Measurements from ENCODE around the gene LTBP3.
"Not testable (repeated sequence)": the region's sequence is repeated elsewhere in the genome, so short reads cannot be mapped to it uniquely, and the experiment has no call there.

Gene LTBP3

GRCh38 chr11:65564879-65565559 is 6.9 kb upstream of the LTBP3 start:
- H3K9me3 ChIP-seq (replicated peaks; ENCODE audit: low read length); H3K27me3 ChIP-seq (ENCODE audit: control insufficient read depth, insufficient read depth, low read length); H3K36me3 ChIP-seq (ENCODE audit: insufficient read depth, low read length); H3K9ac ChIP-seq (ENCODE audit: low read depth, low read length); H3K4me2 ChIP-seq (ENCODE audit: low read length); H3K4me3 ChIP-seq (ENCODE audit: low read length): not testable (repeated sequence)
- H3K4me1 ChIP-seq (ENCODE audit: control insufficient read depth, insufficient read depth, low read length) = peaks cover 38% of the 10 kb centered on the region

- no peak overlapping the region for H3K4me2 ChIP-seq (ENCODE audit: low read length)
- H3K4me1 ChIP-seq (ENCODE audit: control insufficient read depth, insufficient read depth, low read length) = peaks cover 43% of the 10 kb centered on the region
- no peak overlapping the region for H3K4me3 ChIP-seq (ENCODE audit: low read length)
- no peaks in the 10 kb centered on the region for H3K36me3 ChIP-seq (ENCODE audit: insufficient read depth, low read length)
- H3K9me3 ChIP-seq (replicated peaks; ENCODE audit: low read length) = no peaks in the 10 kb centered on the region
- H3K9ac ChIP-seq (ENCODE audit: low read depth, low read length) = no peak overlapping the region
- H3K27me3 ChIP-seq (ENCODE audit: control insufficient read depth, insufficient read depth, low read length) = no peaks in the 10 kb centered on the region
Observed at GRCh38 chr11:65563601-65564000, 5.4 kb upstream of the LTBP3 start.

GRCh38 chr11:65562788-65563187 is 4.6 kb upstream of the LTBP3 start:
- Histone ChIP-seq H3K4me3 (ENCODE audit: low read length) (no peak overlapping the region), H3K9me3 (replicated peaks; ENCODE audit: low read length) (no peaks in the 10 kb centered on the region), H3K36me3 (ENCODE audit: insufficient read depth, low read length) (no peaks in the 10 kb centered on the region), H3K4me1 (ENCODE audit: control insufficient read depth, insufficient read depth, low read length) (peaks cover 44% of the 10 kb centered on the region), H3K9ac (ENCODE audit: low read depth, low read length) (no peak overlapping the region), H3K4me2 (ENCODE audit: low read length) (no peak overlapping the region), H3K27me3 (ENCODE audit: control insufficient read depth, insufficient read depth, low read length) (no peaks in the 10 kb centered on the region)

GRCh38 chr11:65562020-65562419 is 3.9 kb upstream of the LTBP3 start:
- peaks cover 44% of the 10 kb centered on the region for H3K4me1 ChIP-seq (ENCODE audit: control insufficient read depth, insufficient read depth, low read length)
- H3K4me3 ChIP-seq (ENCODE audit: low read length) = no peak overlapping the region
- no peak overlapping the region for H3K9ac ChIP-seq (ENCODE audit: low read depth, low read length)
- H3K36me3 ChIP-seq (ENCODE audit: insufficient read depth, low read length) = no peaks in the 10 kb centered on the region
- no peak overlapping the region for H3K4me2 ChIP-seq (ENCODE audit: low read length)
- no peaks in the 10 kb centered on the region for H3K9me3 ChIP-seq (replicated peaks; ENCODE audit: low read length)
- H3K27me3 ChIP-seq (ENCODE audit: control insufficient read depth, insufficient read depth, low read length) = no peaks in the 10 kb centered on the region

- no peaks in the 10 kb centered on the region for H3K36me3 ChIP-seq (ENCODE audit: insufficient read depth, low read length)
- no peaks in the 10 kb centered on the region for H3K27me3 ChIP-seq (ENCODE audit: control insufficient read depth, insufficient read depth, low read length)
- no peaks in the 10 kb centered on the region for H3K9me3 ChIP-seq (replicated peaks; ENCODE audit: low read length)
- H3K4me2 ChIP-seq (ENCODE audit: low read length) = peak overlapping the region; percentile 52
- H3K4me3 ChIP-seq (ENCODE audit: low read length) = peak overlapping the region; percentile 8
- H3K9ac ChIP-seq (ENCODE audit: low read depth, low read length) = no peak overlapping the region
- H3K4me1 ChIP-seq (ENCODE audit: control insufficient read depth, insufficient read depth, low read length) = peaks cover 50% of the 10 kb centered on the region
Observed at GRCh38 chr11:65560555-65561418, 2.6 kb upstream of the LTBP3 start.

- Histone ChIP-seq H3K4me2 (ENCODE audit: low read length) (peak overlapping the region; percentile 52), H3K9ac (ENCODE audit: low read depth, low read length) (no peak overlapping the region), H3K4me1 (ENCODE audit: control insufficient read depth, insufficient read depth, low read length) (peaks cover 53% of the 10 kb centered on the region), H3K4me3 (ENCODE audit: low read length) (no peak overlapping the region), H3K9me3 (replicated peaks; ENCODE audit: low read length) (no peaks in the 10 kb centered on the region), H3K36me3 (ENCODE audit: insufficient read depth, low read length) (no peaks in the 10 kb centered on the region), H3K27me3 (ENCODE audit: control insufficient read depth, insufficient read depth, low read length) (no peaks in the 10 kb centered on the region)
Observed at GRCh38 chr11:65559951-65560537, 1.9 kb upstream of the LTBP3 start.

- peaks cover 58% of the 10 kb centered on the region for H3K4me1 ChIP-seq (ENCODE audit: control insufficient read depth, insufficient read depth, low read length)
- peak overlapping the region; percentile 57 for H3K4me3 ChIP-seq (ENCODE audit: low read length)
- no peaks in the 10 kb centered on the region for H3K36me3 ChIP-seq (ENCODE audit: insufficient read depth, low read length)
- H3K27me3 ChIP-seq (ENCODE audit: control insufficient read depth, insufficient read depth, low read length) = no peaks in the 10 kb centered on the region
- peak overlapping the region; percentile 75 for H3K9ac ChIP-seq (ENCODE audit: low read depth, low read length)
- peak overlapping the region; percentile 93 for H3K4me2 ChIP-seq (ENCODE audit: low read length)
- H3K9me3 ChIP-seq (replicated peaks; ENCODE audit: low read length) = no peaks in the 10 kb centered on the region
Observed at GRCh38 chr11:65559535-65559934, 1.4 kb upstream of the LTBP3 start.

- peaks cover 63% of the 10 kb centered on the region for H3K4me1 ChIP-seq (ENCODE audit: control insufficient read depth, insufficient read depth, low read length)
Observed at GRCh38 chr11:65558930-65559509, 861 bp upstream of the LTBP3 start.

GRCh38 chr11:65557280-65558001 is 718 bp downstream of the LTBP3 start:
- H3K27me3 ChIP-seq (ENCODE audit: control insufficient read depth, insufficient read depth, low read length) = no peaks in the 10 kb centered on the region
- H3K4me1 ChIP-seq (ENCODE audit: control insufficient read depth, insufficient read depth, low read length) = peaks cover 66% of the 10 kb centered on the region
- peak overlapping the region; percentile 78 for H3K9ac ChIP-seq (ENCODE audit: low read depth, low read length)

More at GRCh38 chr11:65558930-65559509, 861 bp upstream of the LTBP3 start:
- peak overlapping the region; percentile 93 for H3K4me2 ChIP-seq (ENCODE audit: low read length)
- H3K9ac ChIP-seq (ENCODE audit: low read depth, low read length) = peak overlapping the region; percentile 75
- peak overlapping the region; percentile 57 for H3K4me3 ChIP-seq (ENCODE audit: low read length)
- H3K9me3 ChIP-seq (replicated peaks; ENCODE audit: low read length) = no peaks in the 10 kb centered on the region
- no peaks in the 10 kb centered on the region for H3K36me3 ChIP-seq (ENCODE audit: insufficient read depth, low read length)
- H3K27me3 ChIP-seq (ENCODE audit: control insufficient read depth, insufficient read depth, low read length) = no peaks in the 10 kb centered on the region

GRCh38 chr11:65556470-65557279 is 1.5 kb downstream of the LTBP3 start:
- Histone ChIP-seq H3K4me2 (ENCODE audit: low read length) (peak overlapping the region; percentile 93), H3K9ac (ENCODE audit: low read depth, low read length) (peak overlapping the region; percentile 78), H3K4me1 (ENCODE audit: control insufficient read depth, insufficient read depth, low read length) (peaks cover 66% of the 10 kb centered on the region), H3K36me3 (ENCODE audit: insufficient read depth, low read length) (peaks cover 12% of the 10 kb centered on the region), H3K9me3 (replicated peaks; ENCODE audit: low read length) (no peaks in the 10 kb centered on the region), H3K27me3 (ENCODE audit: control insufficient read depth, insufficient read depth, low read length) (no peaks in the 10 kb centered on the region), H3K4me3 (ENCODE audit: low read length) (peak overlapping the region; percentile 74)

More at GRCh38 chr11:65557280-65558001, 718 bp downstream of the LTBP3 start:
- H3K9me3 ChIP-seq (replicated peaks; ENCODE audit: low read length) = no peaks in the 10 kb centered on the region
- H3K36me3 ChIP-seq (ENCODE audit: insufficient read depth, low read length) = peaks cover 4% of the 10 kb centered on the region
- peak overlapping the region; percentile 74 for H3K4me3 ChIP-seq (ENCODE audit: low read length)
- peak overlapping the region; percentile 93 for H3K4me2 ChIP-seq (ENCODE audit: low read length)
